ENCODE data around the gene KMO. TPM values are rescaled to one million over a fixed set of nuclear protein-coding genes. Genes with fewer than 3 reads are reported as not detected.

Gene KMO
- total RNA-seq, 1 experiment from 2014 or later: not detected

GRCh38 chr1:241596633-241597032 lies 64.5 kb downstream of the KMO start (continued):
- TF ChIP-seq ZNF281 (CRISPR knock-in tag; IDR thresholded peaks at IDR 0.05) (no peak), KAT7 (CRISPR knock-in tag; IDR thresholded peaks at IDR 0.05; ENCODE audit: borderline replicate concordance) (no peak), PREB (CRISPR knock-in tag; IDR thresholded peaks at IDR 0.05; ENCODE audit: borderline replicate concordance) (no peak), CBFB (CRISPR knock-in tag; IDR thresholded peaks at IDR 0.05; ENCODE audit: low read depth) (no peak)

GRCh38 chr1:241598249-241598648 lies 66.1 kb downstream of the KMO start:
- CTCF ChIA-PET: no interaction called here

More at GRCh38 chr1:241598249-241598648, 66.1 kb downstream of the KMO start:
- ATAC-seq (no peak), DNase-seq (ENCODE audit: low spot score) (no peak)
- H3K27me3 Mint-ChIP-seq (ENCODE audit: low read depth): no peaks in the 10 kb centered on the region
- TF ChIP-seq ZNF671 (CRISPR knock-in tag; IDR thresholded peaks at IDR 0.05): no peak
- no peak for TF ChIP-seq ZNF317 (CRISPR knock-in tag; IDR thresholded peaks at IDR 0.05; ENCODE audit: borderline replicate concordance, low read depth)
- no peak for TF ChIP-seq GABPB1 (CRISPR knock-in tag; IDR thresholded peaks at IDR 0.05)
- no peak for TF ChIP-seq ZNF532 (CRISPR knock-in tag; IDR thresholded peaks at IDR 0.05; ENCODE audit: borderline replicate concordance)
- TF ChIP-seq ZSCAN18 (CRISPR knock-in tag; IDR thresholded peaks at IDR 0.05): no peak
- no peak for TF ChIP-seq CREM (CRISPR knock-in tag; IDR thresholded peaks at IDR 0.05)
- TF ChIP-seq ZNF423 (CRISPR knock-in tag; IDR thresholded peaks at IDR 0.05): no peak
- TF ChIP-seq CBFB (CRISPR knock-in tag; IDR thresholded peaks at IDR 0.05; ENCODE audit: low read depth): no peak
- TF ChIP-seq MAX (CRISPR knock-in tag; IDR thresholded peaks at IDR 0.05): no peak
- TF ChIP-seq ZNF263 (CRISPR knock-in tag; IDR thresholded peaks at IDR 0.05; ENCODE audit: low read depth): no peak
- TF ChIP-seq CTCF (IDR thresholded peaks at IDR 0.05): no peak
- no peak for TF ChIP-seq HMGA2 (CRISPR knock-in tag; IDR thresholded peaks at IDR 0.05)
- no peak for TF ChIP-seq JAZF1 (CRISPR knock-in tag; IDR thresholded peaks at IDR 0.05)
- TF ChIP-seq OVOL2 (CRISPR knock-in tag; IDR thresholded peaks at IDR 0.05; ENCODE audit: borderline replicate concordance): no peak
- TF ChIP-seq ZNF219 (CRISPR knock-in tag; IDR thresholded peaks at IDR 0.05; ENCODE audit: borderline replicate concordance): no peak
- TF ChIP-seq FOXP4 (CRISPR knock-in tag; IDR thresholded peaks at IDR 0.05): no peak
- H3K4me3 Mint-ChIP-seq: no peak overlapping the region
- H3K9me3 Mint-ChIP-seq: no peaks in the 10 kb centered on the region
- H3K27ac Mint-ChIP-seq: no peak overlapping the region
- POLR2A ChIA-PET: no interaction called here
- H3K4me1 Mint-ChIP-seq: no peaks in the 10 kb centered on the region
- H3K36me3 Mint-ChIP-seq: peaks cover 9% of the 10 kb centered on the region; the same call in 1 of the 2 replicates

All from WTC11 (cell line).